Stimulated activated CD8-positive, alpha-beta memory T cell treated with anti-CD3 and anti-CD28 coated beads, Interleukin-7, amount 100 ng/mL, for 4 hours (primary cell): ENCODE measurements around the gene EIF4E.
"Not testable (repeated sequence)": the region's sequence is repeated elsewhere in the genome, so short reads cannot be mapped to it uniquely, and the experiment has no call there.

Experiments used
- DNase-seq, 2 donors: peaks; one replicate each; pipeline ENCODE4 v3.0.0-alpha.2; 2020; ENCODE audit warnings: low read depth in 2 of 2

The EIF4E gene, protein sequence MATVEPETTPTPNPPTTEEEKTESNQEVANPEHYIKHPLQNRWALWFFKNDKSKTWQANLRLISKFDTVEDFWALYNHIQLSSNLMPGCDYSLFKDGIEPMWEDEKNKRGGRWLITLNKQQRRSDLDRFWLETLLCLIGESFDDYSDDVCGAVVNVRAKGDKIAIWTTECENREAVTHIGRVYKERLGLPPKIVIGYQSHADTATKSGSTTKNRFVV

DNA sequence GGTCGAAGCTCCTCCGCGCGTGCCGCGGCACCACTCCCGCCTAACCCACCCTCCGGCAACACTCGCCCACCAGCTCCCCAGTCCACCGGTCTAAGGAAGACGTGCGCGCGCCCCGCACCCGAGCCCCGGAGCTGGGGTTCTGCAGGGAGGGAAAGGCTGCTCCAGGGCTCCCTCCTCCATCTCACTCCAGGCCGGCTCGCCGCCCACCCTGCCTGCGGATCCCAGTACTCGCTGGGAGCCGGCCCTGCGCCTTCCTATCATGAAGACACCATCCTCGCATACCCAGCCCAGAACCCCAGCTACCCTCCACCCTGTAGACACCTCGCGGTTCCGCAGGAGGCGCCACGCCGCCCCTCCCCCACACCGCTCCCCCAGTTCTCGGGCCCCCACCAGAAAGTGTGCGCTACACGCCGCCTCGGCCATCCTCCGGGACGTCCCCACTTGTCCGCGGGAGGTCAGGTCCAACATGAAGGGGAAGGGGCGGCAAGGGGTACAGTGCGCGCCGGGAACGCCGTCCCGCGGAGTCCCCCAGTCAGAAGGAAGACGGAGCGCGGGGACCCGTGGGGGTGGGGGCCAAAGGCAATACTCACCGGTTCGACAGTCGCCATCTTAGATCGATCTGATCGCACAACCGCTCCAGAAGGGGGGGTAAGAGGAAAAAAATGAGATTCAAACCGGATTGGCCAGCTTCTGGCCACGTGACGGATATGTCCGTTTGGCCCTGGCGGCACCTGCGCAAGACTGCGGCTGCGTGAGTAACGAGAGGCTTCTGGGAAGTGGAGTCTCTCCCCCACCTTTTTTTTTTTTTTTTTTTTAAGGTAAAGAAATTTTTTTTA, at the start of gene EIF4E:
Gene EIF4E, minus strand, starts transcription at position 629 of the 836 bp plus-strand sequence. Its CDS starts 21 bp downstream, at position 608.
- peak; percentile 96 to 97 for DNase-seq

DNA sequence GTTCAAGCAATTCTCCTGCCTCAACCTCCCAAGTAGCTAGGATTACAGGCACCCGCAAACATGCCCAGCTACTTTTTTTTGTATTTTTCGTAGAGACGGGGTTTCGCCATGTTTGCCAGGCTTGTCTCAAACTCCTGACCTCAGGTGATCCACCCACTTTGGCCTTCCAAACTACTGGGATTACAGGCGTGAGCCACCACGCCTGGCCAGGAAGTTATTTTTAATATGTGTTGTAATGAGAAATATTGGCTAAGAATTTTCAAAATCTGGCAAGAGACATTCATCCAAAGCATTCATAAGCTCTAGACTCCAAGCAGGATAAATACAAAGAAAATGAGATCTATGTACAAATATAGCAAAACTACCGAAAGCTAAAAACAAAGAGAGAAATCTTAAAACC, 48.6 kb upstream of the EIF4E start:
- DNase-seq = no peak

DNA sequence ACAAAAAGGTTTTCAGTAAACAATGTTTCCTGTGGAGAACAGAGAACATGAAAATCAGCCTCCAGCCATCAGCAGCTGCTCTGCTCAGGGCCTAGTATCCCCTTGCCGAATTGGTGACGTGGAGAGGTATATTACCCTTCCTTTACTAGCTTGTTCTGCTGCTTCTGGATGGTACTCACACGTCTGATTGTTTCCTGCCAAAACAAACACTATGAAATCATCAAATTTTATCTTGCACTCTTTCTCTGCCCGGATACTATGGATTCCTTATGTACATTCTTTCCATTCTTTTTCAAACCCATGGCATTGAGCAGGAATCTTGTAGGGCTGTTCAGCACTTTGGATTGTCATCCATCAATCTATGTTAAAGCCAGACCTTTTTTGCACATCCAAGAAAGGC, 47.8 kb upstream of the EIF4E start:
- DNase-seq = no peak

DNA sequence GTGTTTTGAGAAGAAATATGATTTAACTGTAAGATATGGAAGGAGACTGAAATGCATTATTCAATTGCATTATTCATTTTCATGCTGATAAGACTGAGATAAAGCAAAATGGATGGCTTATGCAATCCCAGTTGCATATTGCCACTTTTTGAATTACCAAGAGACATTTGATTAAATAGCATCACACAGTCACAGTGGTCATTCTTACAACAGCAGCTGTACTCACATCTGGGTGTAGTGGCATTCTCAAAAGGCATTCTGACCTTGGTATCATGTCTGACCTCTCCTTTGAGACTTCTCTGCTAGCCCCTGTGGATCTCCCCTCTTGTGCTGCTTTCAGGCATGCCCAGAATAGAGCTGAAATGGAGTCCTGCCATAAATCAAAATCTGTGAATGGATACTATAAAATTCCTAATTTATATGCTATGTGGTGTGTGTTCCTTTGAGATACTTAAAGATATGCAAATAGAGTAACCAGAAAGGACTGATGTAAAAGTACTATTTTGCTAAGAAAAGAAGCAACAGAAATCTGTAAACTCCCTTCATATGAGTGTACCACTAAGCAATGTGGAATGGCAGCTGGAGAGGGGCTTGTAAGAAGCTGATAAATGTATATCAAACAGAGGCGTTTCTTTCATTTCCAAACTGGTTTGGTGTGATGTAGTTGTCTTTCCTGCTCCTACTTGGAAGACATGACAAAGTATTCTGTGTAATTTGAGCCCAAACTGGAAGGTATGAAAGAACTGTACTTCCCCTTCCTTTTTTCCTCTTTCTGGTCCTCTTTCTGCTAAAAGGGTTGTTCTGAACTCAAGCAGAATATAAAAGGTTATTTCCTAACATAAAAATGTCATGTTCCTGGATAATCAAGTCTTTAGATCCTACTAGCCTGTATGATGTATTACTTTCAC, 41.2 kb upstream of the EIF4E start:
- no peak for DNase-seq

DNA sequence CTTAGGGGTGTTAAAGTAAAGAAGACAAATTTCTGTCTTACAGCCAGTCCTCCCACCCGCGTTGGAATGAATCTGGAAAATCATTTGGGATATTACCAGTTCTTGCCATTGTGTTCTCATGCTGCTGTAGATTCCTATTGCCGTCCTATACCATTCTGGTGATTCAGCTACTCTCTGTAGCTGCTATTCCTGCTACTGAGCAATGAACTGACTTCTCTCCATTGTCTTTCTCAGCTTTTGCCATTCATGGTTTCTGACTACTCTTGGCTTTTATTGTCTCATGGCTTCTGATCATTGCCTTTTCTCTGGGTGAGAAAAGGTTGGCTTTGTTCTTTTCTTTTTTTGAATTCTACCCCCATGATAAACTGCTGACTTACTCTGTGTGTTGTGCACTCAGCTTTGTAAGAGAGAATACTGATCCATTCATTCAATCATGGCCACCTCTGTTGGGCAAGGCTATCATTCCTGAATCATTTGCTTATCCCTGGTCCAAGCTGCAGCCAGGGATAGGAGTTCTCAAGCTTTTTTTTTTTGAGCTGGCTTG, 38.9 kb upstream of the EIF4E start:
- DNase-seq = no peak

DNA sequence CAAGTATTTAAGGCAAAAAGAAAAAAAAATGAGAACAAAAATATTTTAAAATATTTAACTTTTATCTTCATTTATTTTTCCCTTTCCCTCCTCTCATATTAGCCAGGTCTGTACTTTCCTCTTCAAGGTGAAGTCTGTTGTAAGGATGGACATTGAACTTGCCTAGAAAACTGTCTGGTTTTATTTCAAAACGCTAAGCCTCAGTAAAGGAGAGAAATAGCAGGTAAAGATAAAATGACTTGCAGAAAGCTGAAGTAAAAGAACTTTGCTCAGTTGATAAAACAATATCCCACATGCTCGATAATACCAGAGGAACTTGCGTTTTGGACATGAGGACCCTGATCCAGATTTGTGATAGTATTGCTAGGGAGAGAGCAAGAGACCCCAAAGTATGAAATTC, 38.0 kb upstream of the EIF4E start:
- no peak for DNase-seq

DNA sequence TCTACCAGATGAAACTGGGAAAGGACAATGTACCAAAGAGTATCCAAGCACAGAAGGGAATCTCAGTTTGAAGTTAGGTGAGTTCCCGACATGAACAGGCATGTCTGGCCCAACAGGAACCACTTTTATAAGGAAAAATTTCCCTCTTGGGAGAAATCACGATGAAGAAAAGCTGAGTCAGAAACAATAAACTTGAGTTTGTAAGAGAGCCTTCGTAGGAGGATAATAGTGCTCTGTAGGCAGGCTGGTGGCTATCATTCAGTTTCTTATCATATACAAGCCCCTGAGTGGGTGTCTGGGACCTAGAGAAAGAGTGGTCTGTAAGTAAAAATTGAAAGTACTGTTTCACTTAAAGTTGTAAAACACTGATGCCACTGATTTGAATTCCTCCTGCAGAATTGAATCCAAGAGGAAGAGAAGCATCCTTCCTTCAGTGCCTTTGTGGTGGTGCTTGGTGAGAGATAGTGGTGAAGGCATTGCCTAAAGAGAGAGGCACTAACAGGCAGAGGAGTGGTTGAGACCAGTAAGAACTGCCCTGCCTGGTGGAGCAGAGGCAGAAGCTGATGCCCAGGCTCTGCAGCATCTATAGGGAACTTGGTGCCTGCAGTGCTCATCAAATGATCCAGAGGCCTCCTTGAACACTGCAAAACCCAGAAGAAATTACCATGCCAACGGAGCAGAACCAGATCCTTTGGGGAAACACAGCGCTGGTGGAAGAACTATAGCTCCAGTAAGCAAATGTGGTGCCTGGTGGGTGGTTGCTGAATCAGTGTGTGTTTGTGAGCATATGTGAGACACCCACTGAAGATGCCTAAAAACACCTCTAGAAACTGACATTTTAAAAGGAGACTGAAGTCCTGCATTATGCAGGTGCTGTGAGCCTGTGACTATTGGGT, 34.9 kb upstream of the EIF4E start:
- DNase-seq = no peak

DNA sequence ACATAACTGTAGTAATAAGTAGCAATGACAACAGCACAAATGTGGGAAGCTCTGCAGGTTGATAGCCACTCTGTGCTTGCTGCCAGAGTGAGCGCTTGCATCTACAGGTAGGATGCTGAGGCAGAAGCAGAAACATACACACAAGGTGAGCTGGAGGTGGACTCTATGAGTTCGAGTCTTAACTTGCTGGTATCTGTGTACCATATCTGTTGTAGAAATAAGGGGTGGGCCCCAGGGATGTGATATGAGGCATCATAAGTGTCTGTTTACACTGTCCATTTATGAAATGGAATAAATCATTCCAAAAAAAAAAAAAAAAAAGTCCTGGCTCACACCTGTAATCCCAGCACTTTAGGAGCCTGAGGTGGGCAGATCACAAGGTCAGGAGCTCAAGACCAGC, 32.8 kb upstream of the EIF4E start:
- DNase-seq = no peak

DNA sequence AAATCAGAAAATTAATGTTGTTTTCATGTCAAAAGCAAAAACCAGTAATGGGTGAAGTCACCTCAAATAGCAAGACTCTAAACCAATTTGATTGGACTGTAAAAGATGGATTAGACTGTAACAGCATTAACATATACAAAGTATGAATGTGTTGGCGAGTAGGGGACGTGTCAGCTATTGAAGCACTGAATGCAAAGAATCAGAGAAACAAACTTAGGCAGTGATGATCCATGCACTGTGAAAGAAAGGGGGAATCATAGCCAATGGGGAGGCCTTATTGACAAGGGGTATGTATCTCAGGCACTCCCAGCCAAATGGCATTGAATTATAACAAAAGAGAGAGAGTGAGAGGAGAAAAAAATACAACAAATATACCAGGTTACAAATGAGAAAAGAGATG, 30.5 kb upstream of the EIF4E start:
- no peak for DNase-seq

DNA sequence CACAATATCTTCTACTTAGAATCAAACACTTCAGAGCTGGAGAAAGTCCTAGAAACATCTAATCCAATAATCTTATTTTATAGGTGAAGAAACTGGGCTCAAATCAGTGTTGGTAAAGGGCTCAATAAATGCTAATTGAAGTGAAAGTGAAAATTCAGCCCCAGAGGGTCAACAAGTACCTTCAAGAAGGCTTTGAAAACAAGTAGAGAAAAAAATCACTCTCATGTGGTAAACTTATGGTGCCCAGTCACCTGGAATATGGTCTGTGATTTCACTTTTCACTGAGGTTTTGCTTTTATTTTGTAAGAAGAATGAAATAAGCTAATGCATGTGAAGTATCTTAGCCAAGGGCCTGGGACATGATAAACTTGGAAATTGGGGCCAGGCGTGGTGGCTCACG, 29.1 kb upstream of the EIF4E start:
- DNase-seq = no peak

DNA sequence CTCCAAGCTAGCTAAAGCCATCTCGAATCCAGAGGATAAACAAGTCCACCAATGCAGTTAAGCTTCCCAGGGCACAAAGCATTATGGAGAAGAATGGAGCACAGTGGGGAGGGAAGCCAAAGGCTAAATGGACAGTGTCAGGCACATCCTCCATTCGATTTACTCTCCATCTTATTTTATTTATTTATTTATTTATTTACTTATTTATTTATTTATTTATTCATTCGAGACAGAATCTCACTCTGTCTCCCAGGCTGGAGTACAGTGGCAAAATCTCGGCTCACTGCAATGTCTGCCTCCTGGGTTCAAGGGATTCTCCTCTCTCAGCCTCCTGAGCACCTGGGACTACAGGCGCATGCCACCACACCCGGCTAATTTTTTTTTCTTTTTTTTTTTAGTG, 26.3 kb upstream of the EIF4E start:
- DNase-seq = no peak

DNA sequence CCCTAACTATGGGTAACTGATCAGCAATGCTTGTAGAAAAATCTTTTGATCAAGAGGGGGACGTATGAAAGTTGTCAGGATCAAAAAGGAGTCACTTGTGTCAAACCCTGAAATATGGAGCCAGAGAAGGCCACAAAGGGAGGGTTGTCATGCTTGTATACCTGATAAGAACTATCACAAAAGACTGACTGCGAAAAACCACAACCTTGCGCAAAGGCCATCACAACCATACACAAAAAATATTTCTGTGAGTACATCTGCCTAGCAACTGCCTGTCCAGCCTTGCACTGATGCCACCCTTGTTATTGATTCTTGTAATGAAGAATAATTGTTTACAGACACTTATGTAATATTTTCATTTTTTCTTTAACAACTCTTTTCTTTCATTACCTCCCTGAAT, 22.8 kb upstream of the EIF4E start:
- DNase-seq = no peak

DNA sequence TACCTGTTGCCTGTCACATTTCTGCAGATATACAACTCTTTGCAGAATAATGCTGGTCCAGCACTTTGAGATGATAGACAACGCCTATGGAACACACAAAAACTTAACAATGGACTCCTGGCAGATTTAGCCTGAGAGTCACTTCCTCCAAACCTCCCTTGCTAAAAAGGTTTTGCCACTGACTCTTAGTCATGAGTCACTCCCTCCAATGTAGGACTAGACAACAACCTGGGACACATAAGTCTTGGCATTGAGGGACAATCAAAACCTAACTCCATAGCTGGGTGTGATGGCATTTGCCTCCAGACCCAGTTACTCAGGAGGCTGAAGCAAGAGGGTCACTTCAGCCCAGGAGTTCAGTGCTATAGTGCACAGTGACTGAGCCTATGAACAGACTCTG, 22.0 kb upstream of the EIF4E start:
- DNase-seq = no peak

DNA sequence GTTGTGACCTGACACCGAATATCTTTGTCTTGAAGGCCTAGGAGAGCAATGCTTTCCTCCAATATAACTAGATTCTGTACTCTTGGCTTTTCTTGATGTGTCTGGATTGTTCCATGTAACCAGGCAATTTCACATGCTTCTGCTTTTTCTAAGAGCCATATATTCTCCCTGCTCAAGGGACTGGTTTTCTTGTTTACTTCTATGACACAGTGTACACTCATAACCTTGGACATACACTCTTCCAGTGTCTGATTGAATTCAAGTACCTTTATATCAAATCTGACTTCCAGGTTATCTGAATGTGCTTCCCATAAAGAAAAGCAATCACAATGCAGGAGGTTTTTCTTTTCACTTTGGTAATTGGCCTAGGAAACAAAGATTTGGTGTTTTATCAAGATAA, 17.4 kb upstream of the EIF4E start:
- DNase-seq = no peak

DNA sequence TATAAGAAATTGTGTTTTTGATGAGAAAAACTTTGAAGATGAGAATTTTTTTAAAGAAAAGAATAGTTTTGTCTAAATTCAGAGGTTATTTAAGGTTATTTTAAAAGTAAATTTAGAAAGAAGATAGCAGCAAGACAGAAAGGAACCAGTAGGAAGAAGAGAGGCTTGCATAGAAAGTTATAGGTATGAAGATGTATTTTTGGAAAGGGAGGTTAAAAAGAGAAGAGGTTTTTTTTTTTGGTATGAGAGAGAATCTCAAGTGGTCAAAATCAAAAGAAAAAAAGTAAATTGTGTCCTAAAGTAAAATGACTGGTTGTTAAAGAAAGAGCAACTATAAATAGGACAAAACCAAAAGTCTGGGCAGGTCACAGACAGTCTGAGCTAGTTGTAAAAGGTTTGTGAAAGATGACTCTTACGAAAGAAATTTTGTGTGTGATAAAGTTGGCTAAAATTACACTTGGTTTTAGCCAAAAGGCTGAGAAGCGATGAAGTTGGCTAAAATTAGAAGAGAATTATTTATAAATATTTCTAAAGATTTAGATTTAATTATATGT, 16.4 kb upstream of the EIF4E start:
- DNase-seq = no peak

DNA sequence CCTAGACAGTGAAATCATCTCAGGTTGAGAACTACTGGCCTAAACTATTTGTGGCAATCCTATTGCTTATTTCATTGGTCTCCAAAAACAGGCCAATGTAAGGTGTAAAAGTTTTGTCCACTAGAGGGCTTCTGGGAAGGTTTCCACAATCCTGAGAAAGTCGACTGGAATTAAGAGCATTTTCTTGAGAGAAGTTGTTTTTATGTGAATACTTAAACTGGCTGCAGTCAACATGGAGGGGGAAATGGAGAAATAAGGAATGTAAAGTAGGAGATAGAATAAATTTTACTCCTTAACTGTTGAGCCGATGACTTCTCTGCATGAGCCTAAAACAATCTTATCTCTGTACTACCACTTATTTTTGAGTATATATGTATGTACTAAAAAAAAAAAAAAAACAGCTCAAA, 11.0 kb upstream of the EIF4E start:
- no peak for DNase-seq

DNA sequence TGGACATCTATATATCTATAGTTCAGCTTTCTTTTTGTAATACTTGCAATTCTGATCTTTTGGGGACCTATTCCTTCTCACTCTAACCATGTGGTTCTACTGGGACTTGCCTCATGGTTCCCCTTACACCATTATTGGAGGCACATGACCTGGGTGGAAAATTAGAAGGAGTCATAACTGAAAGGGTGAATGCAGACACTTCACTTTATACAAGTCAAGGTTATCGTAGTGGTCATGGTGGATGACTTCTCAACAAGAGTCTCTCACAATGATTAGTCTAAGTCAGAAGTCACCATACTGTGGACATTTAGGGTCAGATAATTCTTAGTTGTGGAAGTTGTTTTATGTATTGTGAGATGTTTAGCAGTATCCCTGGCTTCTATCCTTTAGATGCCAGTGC, 10.5 kb upstream of the EIF4E start:
- DNase-seq = no peak

DNA sequence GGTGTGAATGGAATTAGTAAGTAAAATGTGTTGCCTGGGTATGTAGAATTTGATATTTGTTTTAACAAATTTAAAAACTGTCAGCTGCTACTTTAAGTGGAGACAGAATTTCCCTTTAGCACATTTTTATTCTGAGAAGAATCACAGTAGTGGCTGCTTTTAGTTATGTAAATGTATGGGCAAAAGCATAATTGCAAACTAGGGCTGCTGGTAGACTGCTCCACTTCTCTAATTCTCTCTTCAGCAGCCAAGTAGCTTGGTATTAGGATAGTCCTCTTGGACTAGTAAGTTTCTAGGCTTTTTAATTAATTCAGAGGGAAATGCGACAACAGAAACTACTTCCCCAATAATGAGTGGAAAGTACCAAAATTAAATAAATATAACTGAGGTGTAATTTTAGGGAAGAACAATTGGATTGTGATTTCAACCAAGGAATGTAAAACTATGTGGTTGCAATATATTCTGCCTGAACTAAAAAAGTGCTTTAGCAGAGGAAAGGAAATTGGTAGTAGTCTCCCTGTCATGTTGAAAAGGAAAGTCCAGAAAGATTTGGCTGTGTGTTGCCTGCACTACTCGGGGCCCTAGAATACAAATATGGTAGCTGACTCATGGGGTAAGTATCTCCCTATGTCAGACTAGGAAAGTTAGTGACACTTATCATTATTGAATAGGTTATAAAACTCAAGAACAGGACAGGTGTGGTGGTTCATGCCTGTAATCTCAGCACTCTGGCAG, 9.2 kb upstream of the EIF4E start:
- DNase-seq = no peak

DNA sequence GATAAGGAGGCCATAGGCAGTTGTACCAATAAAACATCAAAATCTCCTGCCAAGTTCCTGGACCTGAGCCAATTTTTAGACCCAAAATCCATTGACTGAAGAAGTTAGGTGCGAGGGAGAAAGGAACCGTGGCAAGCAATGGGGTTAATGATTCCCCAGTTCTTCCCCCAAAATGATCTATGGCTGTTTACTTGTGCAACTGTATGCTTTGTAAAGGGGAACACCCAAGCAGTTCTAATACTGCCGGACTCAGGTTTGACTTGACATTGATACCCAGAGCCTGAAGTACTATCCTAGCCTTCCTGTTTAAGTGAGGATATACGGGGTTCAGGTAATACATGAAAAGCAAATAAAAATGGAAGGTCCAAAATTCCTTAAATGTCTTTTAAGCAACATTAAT, 6.7 kb upstream of the EIF4E start:
- DNase-seq = no peak

DNA sequence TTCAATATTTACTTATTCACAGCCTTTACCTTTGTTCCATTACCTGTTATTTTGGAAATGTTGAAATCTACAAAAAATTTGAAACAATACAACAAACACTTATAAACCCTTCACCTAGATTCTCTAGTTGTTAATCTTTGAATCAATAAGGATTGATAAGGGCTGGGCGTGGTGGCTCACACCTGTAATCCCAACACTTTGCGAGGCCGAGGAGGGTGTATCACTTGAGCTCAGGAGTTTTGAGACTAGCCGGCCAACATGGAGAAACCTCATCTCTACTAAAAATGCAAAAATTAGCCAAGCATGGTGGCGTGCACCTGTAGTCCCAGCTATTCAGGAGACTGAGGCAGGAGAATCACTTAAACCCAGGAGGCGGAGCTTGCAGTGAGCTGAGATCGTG, 5.9 kb upstream of the EIF4E start:
- not testable (repeated sequence) for DNase-seq
